HG02840 (cell line): Measurements from ENCODE around the gene KIAA0825.
"Not testable (repeated sequence)": the region's sequence is repeated elsewhere in the genome, so short reads cannot be mapped to it uniquely, and the experiment has no call there.

Source experiments
- ATAC-seq: cut with Tn5 transposase; IDR thresholded peaks from one replicate; pipeline ENCODE4 v1.9.1; 2021; ENCODE audit warnings: mild to moderate bottlenecking, moderate library complexity, moderate number of reproducible peaks; ENCODE audit not compliant: unreplicated experiment, low FRiP score

The KIAA0825 gene

GRCh38 chr5:94577466-94578245, 40.7 kb downstream of the KIAA0825 start:
- ATAC-seq, result peak; percentile 69

- no peak for ATAC-seq
Observed at GRCh38 chr5:94575196-94575595, 43.2 kb downstream of the KIAA0825 start.

- ATAC-seq, result not testable (repeated sequence)
Observed at GRCh38 chr5:94573349-94573748, 45.1 kb downstream of the KIAA0825 start.

- no peak for ATAC-seq
Observed at GRCh38 chr5:94571415-94571814, 47.0 kb downstream of the KIAA0825 start.

- ATAC-seq, result no peak
Observed at GRCh38 chr5:94564812-94565211, 53.6 kb downstream of the KIAA0825 start.

- ATAC-seq, result no peak
Observed at GRCh38 chr5:94562327-94562971, 56.0 kb downstream of the KIAA0825 start.

- no peak for ATAC-seq
Observed at GRCh38 chr5:94558028-94558427, 60.4 kb downstream of the KIAA0825 start.

GRCh38 chr5:94551858-94552257, 66.5 kb downstream of the KIAA0825 start:
- ATAC-seq, result no peak

- ATAC-seq, result no peak
Observed at GRCh38 chr5:94545870-94546625, 72.4 kb downstream of the KIAA0825 start.

- no peak for ATAC-seq
Observed at GRCh38 chr5:94544875-94545547, 73.4 kb downstream of the KIAA0825 start.

GRCh38 chr5:94544031-94544650, 74.3 kb downstream of the KIAA0825 start:
- no peak for ATAC-seq

- no peak for ATAC-seq
Observed at GRCh38 chr5:94540856-94541494, 77.4 kb downstream of the KIAA0825 start.

- no peak for ATAC-seq
Observed at GRCh38 chr5:94538260-94538659, 80.1 kb downstream of the KIAA0825 start.

GRCh38 chr5:94526706-94527105, 91.7 kb downstream of the KIAA0825 start:
- ATAC-seq, result no peak

GRCh38 chr5:94524841-94525697, 93.3 kb downstream of the KIAA0825 start:
- ATAC-seq, result peak; percentile 77

- no peak for ATAC-seq
Observed at GRCh38 chr5:94523018-94523417, 95.4 kb downstream of the KIAA0825 start.

- no peak for ATAC-seq
Observed at GRCh38 chr5:94522117-94522516, 96.3 kb downstream of the KIAA0825 start.

GRCh38 chr5:94517490-94518488, 100.6 kb downstream of the KIAA0825 start:
- ATAC-seq, result no peak
